Nephron progenitor cell (in vitro differentiated cells): ENCODE results near the gene R3HCC1L.

Source experiments
- DNase-seq: peaks from one replicate; pipeline ENCODE4 v3.0.0; 2021
- H3K27ac Mint-ChIP-seq: 2 replicates; pipeline ENCODE4 v1.8.0; 2021; ENCODE audit warnings: mild to moderate bottlenecking, moderate library complexity, mixed read lengths
- H3K27me3 Mint-ChIP-seq: 2 replicates; pipeline ENCODE4 v1.8.0; 2021; ENCODE audit warnings: mild to moderate bottlenecking, low read depth, mixed read lengths; ENCODE audit not compliant: poor library complexity
- H3K36me3 Mint-ChIP-seq: 2 replicates; pipeline ENCODE4 v1.8.0; 2021; ENCODE audit warnings: low read depth, mixed read lengths
- H3K4me1 Mint-ChIP-seq: 2 replicates; pipeline ENCODE4 v1.8.0; 2021; ENCODE audit warnings: mixed read lengths
- H3K4me3 Mint-ChIP-seq: 2 replicates; pipeline ENCODE4 v1.8.0; 2021; ENCODE audit warnings: mild to moderate bottlenecking, moderate library complexity, mixed read lengths
- H3K9me3 Mint-ChIP-seq: 2 replicates; pipeline ENCODE4 v1.8.0; 2021; ENCODE audit warnings: mild to moderate bottlenecking, moderate library complexity, mixed read lengths
- TF ChIP-seq, protein P1 (sequence below): fragments of 200-600 bp; sonication (generic); IDR thresholded peaks from 2 replicates; pipeline ENCODE4 v1.5.0; 2021; ENCODE audit warnings: antibody characterized with exemption

The R3HCC1L gene

DNA sequence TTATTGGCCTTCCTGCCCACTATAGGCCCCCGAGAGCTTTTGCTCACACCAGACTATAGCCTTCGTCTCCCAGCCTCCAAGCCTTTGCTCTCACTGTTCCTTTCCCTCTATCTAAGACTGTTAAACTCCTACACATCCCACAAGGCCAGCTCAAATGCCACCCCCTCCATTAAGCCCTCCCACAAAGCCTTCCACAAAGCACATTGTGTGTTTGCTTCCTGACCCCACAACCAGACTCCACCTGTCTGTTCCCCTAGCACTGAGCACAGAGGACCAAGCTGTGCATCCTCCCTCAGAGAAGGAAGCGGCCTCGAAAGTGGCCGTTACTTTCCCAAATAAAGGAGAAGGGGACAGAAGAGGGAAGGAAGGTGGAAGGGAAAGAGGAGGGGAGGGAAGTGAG, 132.2 kb downstream of the R3HCC1L start:
- Mint-ChIP-seq H3K4me1 (peaks cover 46% of the 10 kb centered on the region), H3K27ac (peak overlapping the region; percentile 52), H3K36me3 (no peaks in the 10 kb centered on the region), H3K27me3 (peaks cover 13% of the 10 kb centered on the region), H3K4me3 (peak overlapping the region; percentile 54), H3K9me3 (no peaks in the 10 kb centered on the region)
- TF ChIP-seq, protein P1, sequence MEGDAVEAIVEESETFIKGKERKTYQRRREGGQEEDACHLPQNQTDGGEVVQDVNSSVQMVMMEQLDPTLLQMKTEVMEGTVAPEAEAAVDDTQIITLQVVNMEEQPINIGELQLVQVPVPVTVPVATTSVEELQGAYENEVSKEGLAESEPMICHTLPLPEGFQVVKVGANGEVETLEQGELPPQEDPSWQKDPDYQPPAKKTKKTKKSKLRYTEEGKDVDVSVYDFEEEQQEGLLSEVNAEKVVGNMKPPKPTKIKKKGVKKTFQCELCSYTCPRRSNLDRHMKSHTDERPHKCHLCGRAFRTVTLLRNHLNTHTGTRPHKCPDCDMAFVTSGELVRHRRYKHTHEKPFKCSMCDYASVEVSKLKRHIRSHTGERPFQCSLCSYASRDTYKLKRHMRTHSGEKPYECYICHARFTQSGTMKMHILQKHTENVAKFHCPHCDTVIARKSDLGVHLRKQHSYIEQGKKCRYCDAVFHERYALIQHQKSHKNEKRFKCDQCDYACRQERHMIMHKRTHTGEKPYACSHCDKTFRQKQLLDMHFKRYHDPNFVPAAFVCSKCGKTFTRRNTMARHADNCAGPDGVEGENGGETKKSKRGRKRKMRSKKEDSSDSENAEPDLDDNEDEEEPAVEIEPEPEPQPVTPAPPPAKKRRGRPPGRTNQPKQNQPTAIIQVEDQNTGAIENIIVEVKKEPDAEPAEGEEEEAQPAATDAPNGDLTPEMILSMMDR, result no peak
- no peak for DNase-seq

DNA sequence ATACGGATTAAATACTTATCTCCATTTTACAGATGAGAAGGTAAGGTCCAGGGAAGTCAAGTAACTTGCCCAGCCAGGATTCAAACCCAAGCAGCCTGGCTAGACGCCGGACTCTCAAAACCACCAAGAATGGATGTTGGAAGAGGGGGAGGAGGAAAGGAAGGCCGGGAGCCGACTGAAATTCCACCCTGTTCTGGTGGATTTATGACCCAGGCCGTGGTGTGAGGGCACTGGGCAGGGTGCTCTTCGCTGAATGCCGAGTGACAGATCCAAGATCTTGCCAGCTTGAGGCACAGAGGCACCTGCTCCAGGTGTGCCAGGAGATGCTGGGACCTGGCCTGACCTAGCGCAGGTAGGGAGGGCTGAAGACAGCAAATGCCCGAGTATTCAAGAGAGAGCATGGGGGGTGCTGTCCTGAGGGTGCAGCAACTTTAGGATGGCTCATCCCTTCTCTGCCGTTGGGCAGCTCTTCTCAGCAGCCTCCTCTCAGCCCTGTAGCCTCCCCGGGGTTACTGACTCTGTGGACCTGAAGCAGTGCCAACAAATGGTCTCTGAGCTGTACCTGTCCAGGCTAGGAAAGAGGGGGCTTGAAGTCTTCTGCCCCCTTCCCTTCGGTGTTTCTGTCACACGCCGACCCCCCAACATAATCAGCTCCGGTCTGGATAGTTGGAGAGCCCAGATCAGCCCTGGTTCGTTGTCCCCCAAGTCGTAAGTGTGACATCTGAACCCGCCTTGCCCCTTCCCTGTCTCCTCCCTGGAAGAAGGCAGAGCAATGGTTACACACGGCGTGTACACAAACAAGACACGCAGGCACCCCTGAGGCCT, 132.8 kb downstream of the R3HCC1L start:
- H3K27me3 Mint-ChIP-seq, result peaks cover 13% of the 10 kb centered on the region
- peaks cover 48% of the 10 kb centered on the region for H3K4me1 Mint-ChIP-seq
- peak; percentile 33 for DNase-seq
- TF ChIP-seq, protein P1, result no peak
- no peaks in the 10 kb centered on the region for H3K36me3 Mint-ChIP-seq
- no peaks in the 10 kb centered on the region for H3K9me3 Mint-ChIP-seq
- peak overlapping the region; percentile 78 for H3K4me3 Mint-ChIP-seq
- H3K27ac Mint-ChIP-seq, result no peak overlapping the region

DNA sequence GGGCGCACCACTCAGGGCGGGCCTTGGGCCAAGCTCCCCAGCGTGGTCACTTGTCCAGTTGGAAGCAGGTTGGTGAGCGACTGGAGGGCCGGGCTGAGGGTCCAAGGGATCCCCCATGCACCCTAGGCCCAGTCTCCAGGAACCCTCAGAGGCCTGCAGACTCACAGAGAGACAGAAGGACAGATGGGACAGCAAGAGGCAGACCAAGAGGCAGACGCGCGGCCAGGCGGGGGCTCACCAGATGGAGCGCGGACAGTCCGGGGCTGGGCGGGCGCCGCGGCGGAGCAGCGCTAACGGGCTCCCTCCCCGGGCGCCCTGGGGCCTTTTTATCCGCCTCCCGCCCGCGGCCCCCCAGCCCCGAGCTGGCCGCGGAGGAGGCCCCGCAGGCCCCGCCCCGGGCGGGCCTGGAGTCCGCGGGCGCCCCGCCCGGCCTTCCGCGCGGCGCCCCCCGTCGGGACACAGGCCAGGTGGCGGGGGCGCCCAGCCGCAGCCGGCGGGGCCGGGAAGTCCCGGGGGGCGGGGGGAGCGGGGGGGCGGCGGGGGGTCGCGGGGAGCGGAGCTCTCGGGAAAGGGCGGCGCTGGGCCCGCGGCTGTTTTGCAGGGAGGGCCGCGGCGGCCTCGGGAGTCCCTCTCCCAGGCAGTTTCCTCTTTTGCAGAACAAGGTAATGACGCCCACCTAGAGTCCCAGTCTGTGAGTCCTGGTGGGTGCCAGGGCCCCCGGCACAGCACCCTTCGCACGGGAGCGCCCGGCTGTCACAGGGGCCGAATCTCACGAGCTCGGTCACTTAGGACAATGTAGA, 133.6 kb downstream of the R3HCC1L start, which contains the start of gene LOXL4:
Gene LOXL4, minus strand, starts transcription at position 301 of the 800 bp plus-strand sequence. CDS start 5,175 bp downstream, outside the sequence.
- no peaks in the 10 kb centered on the region for H3K9me3 Mint-ChIP-seq
- peak; percentile 53 for DNase-seq
- H3K27me3 Mint-ChIP-seq, result peaks cover 14% of the 10 kb centered on the region
- peak within 1 kb of the TSS; percentile 78 for H3K4me3 Mint-ChIP-seq
- H3K27ac Mint-ChIP-seq, result no peak within 1 kb of the TSS
- peaks cover 56% of the 10 kb centered on the region for H3K4me1 Mint-ChIP-seq
- no peaks in the 10 kb centered on the region for H3K36me3 Mint-ChIP-seq
- TF ChIP-seq, protein P1, result no peak

DNA sequence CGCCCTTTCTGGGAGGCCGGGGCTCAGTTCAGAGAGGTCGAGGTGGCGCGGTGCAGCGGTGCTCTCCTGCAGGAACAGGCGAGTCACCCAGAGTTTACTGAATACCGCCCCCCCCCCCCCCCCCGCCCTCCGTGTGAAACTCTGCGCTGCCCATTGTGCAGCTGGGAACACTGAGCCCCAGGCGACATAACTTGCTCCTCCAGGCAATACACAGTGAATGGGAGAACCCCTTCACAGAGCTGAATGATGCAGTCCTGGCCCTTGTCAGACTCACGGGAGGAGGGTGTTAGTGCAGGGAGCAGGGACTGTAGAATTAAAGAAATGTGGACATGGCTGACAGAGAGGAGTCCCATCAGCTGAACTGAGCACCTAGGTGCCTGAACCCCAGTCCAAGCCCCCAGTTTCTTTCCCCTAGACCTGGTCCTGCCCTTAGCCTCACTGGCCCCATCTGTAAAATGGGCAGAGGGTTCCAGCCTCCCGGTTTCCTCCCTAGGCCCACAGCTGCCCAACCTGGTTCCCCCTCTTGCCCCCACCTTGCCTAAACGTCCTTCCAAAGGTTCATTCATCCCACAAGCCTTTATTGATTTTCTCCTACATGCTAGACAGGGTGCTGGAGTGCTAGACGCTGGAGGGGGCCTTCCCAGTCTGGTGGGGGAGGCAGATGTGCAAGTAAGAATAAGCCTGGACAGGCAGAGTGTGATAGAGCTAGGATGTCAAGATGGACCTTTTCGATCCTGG, 134.4 kb downstream of the R3HCC1L start:
- Mint-ChIP-seq H3K27me3 (peaks cover 19% of the 10 kb centered on the region), H3K9me3 (no peaks in the 10 kb centered on the region), H3K27ac (no peak overlapping the region), H3K4me1 (peaks cover 59% of the 10 kb centered on the region), H3K4me3 (peak overlapping the region; percentile 76), H3K36me3 (no peaks in the 10 kb centered on the region)
- no peak for DNase-seq
- TF ChIP-seq, protein P1, result no peak

DNA sequence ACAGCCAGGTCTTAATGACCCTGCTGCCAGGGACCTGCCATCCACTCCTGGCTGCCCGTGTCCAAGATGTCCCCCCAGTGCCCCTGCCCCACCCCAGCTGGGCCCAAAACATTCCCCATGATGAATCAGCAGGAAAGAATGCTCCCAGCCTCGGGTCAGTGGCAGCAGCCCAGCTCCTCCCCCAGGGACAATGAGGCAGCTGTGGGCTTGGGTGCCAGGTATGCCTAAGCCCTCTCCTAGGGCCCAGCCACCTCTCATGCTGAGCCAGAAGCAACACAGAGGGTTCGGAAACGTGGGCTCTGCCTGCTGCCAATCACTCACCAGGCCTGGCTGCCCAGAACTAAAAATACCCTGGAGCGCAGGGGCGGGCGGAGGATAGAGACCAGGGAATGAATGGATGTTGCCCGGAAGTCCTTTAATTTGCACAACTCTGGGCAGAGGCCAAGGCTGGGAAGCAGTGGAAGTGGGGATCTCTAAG, 135.0 kb downstream of the R3HCC1L start:
- TF ChIP-seq, protein P1, result no peak
- H3K9me3 Mint-ChIP-seq, result no peaks in the 10 kb centered on the region
- H3K4me3 Mint-ChIP-seq, result no peak overlapping the region
- peaks cover 54% of the 10 kb centered on the region for H3K4me1 Mint-ChIP-seq
- H3K27me3 Mint-ChIP-seq, result peaks cover 19% of the 10 kb centered on the region
- H3K27ac Mint-ChIP-seq, result no peak overlapping the region
- DNase-seq, result no peak
- no peaks in the 10 kb centered on the region for H3K36me3 Mint-ChIP-seq
